GM11168 (cell line): ENCODE results near the gene ATP2B2.

ENCODE experiments used
- in situ Hi-C: fragments of 300-500 bp; cut with MboI; formaldehyde crosslinking; loops from one replicate; pipeline ENCODE4 v1.12.0; 2022; ENCODE audit warnings: low sequenced_read_pairs; ENCODE audit not compliant: unreplicated experiment

ATP2B2 gene

GRCh38 chr3:10340046-10340445, 165.3 kb downstream of the ATP2B2 start:
- in situ Hi-C loops, result loop anchor here (10.0 kb wide), 1 partner anchor 405 kb away; no protein-coding TSS in a partner anchor

GRCh38 chr3:10339376-10339955, 165.9 kb downstream of the ATP2B2 start:
- in situ Hi-C loops, result no loop called here

GRCh38 chr3:10338591-10339353, 166.6 kb downstream of the ATP2B2 start:
- in situ Hi-C loops, result no loop called here

- in situ Hi-C loops, result no loop called here
Observed at GRCh38 chr3:10338164-10338470, 167.3 kb downstream of the ATP2B2 start.

GRCh38 chr3:10337323-10338163, 167.8 kb downstream of the ATP2B2 start:
- in situ Hi-C loops, result no loop called here

GRCh38 chr3:10336761-10337160, 168.6 kb downstream of the ATP2B2 start:
- in situ Hi-C loops, result no loop called here

GRCh38 chr3:10335871-10336622, 169.3 kb downstream of the ATP2B2 start:
- in situ Hi-C loops, result no loop called here

GRCh38 chr3:10335190-10335738, 170.1 kb downstream of the ATP2B2 start:
- in situ Hi-C loops, result no loop called here

- in situ Hi-C loops, result no loop called here
Observed at GRCh38 chr3:10334459-10334858, 170.9 kb downstream of the ATP2B2 start.

- in situ Hi-C loops, result no loop called here
Observed at GRCh38 chr3:10334042-10334441, 171.3 kb downstream of the ATP2B2 start.

- in situ Hi-C loops, result no loop called here
Observed at GRCh38 chr3:10333349-10333650, 172.1 kb downstream of the ATP2B2 start.

- in situ Hi-C loops, result no loop called here
Observed at GRCh38 chr3:10332481-10333348, 172.7 kb downstream of the ATP2B2 start.

GRCh38 chr3:10331320-10331719, 174.1 kb downstream of the ATP2B2 start:
- in situ Hi-C loops, result no loop called here

GRCh38 chr3:10330319-10330718, 175.1 kb downstream of the ATP2B2 start:
- in situ Hi-C loops, result no loop called here

- in situ Hi-C loops, result no loop called here
Observed at GRCh38 chr3:10329495-10330015, 175.8 kb downstream of the ATP2B2 start.

- in situ Hi-C loops, result no loop called here
Observed at GRCh38 chr3:10328460-10329071, 176.8 kb downstream of the ATP2B2 start.

GRCh38 chr3:10327592-10327991, 177.8 kb downstream of the ATP2B2 start:
- in situ Hi-C loops, result no loop called here

GRCh38 chr3:10322352-10322710, 183.1 kb downstream of the ATP2B2 start:
- in situ Hi-C loops, result no loop called here
